Dedifferentiated amniotic fluid mesenchymal stem cell (primary cell): ENCODE measurements around the gene MAST4.
"Not testable (repeated sequence)": the region's sequence is repeated elsewhere in the genome, so short reads cannot be mapped to it uniquely, and the experiment has no call there.

ENCODE experiments used
- DNase-seq: peaks from one replicate; pipeline ENCODE4 v3.0.0-alpha.2; 2016; ENCODE audit errors: extremely low spot score

The MAST4 gene

GRCh38 chr5:66646570-66646969 lies 50.4 kb downstream of the MAST4 start:
- DNase-seq = no peak

DNA sequence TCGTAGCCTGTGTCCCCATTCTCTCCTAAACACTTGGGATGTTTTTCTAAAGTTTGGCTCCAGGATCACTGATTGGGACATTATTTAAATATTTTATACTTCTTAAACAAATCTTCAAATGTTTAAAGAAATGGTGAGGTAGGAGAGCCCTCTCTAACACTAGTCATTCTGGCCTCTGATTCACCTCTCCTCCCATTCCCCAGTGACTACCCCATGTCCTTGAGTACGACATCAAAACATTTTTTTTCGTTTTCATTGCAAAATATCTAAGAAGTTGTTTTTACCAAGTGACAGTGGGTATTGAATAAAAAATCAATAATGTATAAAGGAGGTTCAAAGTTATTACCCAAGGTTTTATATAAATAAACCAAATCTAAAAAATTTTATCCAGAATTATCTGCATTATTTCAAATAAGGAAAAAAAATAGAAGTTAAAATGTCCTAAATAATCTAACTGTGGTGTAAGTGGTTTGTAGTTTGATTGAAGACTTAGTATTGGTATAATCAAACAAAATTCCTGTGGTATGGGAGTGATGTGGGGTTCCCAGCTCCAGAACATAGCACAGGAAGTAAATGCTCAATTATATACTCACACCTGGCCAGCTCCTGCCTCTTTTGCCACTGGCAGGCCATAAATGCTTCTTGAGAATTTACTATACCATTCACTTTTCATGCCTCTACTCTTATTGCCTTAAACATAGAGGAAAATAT lies 51.1 kb downstream of the MAST4 start:
- no peak for DNase-seq

DNA sequence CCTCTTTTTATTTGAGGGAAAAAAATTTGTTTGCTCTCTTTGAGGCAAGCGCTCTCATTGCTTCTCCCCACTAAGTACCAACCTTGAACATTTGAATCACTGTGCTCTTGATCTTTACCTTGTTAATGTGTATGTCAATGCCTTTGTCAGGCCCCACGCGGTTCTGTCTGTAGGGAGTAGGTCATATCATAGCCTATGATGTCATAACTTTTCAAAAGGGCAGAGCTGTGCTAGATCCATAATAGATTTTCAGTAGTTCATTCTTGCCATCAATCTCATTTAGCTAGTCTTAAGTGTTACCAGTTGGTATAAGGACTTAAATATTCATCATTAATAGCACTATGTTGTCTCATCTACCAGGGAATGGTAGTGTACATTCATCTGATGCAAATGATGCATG lies 56.6 kb downstream of the MAST4 start:
- no peak for DNase-seq

DNA sequence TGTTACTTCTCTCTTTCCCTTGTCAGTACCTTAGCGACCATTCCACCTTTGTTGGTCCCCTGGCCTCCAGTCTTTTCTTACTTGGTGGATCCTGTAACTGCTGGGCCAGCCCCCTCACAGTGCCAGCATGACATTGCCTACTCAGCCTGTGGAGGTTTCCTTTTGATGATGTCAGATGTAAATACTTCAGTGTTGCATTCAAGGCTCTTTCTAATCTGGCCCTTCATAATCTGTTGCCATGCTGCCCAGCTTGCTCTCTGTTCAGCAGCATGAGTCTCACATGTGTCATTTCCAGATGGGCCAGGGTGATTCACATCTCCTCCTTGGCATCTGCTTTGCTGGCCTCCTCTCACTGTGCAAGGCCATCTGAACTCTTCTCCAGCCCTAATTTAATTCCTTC lies 57.1 kb downstream of the MAST4 start:
- no peak for DNase-seq

DNA sequence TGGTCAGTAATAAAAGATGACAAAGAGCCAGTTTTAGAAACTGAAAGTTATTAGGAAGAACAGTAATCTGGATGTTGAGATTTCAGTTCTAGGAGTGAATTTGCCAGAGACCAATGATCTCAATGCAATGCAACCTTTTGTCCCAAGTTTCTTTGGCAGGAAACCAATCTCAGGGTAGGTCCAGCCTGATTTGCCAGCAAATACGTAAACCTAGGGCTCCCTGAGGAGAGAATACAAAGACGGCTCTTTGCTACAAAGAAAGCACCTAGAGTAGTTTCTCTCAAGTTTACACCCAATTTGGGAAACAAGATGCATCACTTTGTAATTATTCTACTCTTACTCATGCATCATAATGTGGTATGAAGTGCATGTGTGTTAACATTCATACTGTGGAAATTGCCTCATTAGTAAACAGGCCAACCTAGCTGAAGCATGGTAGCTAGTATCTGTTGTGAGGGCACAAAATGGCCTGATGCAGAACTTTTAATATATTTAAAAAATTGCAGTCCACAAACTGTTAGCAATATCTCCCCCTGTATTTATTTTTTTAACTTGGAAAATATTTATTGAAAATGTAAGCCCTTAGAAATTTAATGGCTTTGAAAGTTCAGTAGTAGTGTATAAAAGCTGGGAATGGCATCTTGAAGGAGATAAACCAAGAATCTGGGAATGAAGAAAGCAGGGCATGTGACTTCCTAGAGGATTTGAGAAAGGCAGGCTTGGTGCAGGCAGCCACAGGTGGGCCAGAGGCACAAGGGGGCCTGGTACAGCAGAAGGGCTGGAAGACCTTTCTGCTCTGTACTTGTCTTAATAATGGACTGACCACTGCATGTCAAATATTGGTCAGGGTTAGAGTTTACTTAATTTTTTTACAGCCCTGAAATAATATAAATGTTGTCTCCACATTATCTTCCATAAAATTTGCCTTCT lies 59.5 kb downstream of the MAST4 start:
- no peak for DNase-seq

DNA sequence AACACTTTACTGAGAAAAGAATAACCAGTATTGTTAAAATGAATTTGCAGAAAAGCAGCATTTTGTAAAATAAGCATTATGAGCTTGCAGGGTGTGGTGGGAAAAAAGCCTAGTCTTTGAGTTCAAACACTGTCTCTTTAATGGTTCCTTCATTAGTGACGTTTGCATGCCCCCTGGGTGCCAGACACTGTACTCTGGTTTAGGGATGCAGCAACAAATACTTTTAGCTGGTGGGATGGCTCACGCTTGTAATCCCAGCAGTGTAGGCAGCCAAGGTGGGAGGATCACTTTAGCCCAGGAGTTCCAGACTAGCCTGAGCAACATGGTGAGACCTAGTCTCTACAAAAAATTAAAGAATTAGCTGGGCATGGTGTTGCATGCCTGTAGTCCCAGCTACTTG lies 62.3 kb downstream of the MAST4 start:
- DNase-seq = no peak

DNA sequence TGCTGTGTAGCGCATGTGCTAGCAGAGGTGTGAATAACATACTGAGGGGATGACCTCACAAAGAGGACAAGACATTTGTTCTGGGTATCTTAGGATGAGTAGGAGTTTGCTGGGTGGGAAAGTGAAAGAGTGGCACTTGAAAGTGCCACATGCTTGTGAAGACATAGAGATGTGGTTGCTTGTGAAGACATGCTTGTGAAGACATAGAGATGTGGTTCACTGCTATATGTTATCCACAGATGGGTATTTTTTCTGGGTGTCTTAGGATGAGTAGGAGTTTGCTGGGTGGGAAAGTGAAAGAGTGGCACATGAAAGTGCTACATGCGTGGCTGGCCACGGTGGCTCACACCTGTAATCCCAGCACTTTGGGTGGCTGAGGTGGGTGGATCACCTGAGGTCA lies 63.6 kb downstream of the MAST4 start:
- DNase-seq = no peak

GRCh38 chr5:66660396-66660795 lies 64.2 kb downstream of the MAST4 start:
- no peak for DNase-seq

- DNase-seq = no peak
Observed at GRCh38 chr5:66661149-66661548, 65.0 kb downstream of the MAST4 start.

DNA sequence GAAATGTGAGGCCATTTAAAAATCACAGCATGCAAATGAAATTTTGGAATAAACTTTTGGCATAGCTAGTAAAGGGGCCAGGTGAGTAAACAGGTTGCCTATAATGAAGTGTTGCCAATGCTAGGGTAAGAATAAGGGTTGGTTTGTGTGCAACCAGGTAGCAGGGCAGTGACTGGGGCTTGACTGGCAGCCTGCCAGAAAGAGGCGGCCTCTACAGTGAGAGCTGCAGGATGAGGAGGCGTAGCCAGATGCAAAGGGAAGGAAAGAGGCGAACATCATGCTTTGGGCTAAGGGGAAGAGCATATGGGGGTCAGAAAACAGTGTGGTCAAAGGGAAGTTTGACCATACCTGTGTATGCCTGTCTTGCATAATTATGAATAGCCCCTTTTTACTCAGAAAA lies 70.6 kb downstream of the MAST4 start:
- no peak for DNase-seq

- no peak for DNase-seq
Observed at GRCh38 chr5:66669086-66669861, 73.1 kb downstream of the MAST4 start.

- no peak for DNase-seq
Observed at GRCh38 chr5:66669862-66670195, 73.6 kb downstream of the MAST4 start.

DNA sequence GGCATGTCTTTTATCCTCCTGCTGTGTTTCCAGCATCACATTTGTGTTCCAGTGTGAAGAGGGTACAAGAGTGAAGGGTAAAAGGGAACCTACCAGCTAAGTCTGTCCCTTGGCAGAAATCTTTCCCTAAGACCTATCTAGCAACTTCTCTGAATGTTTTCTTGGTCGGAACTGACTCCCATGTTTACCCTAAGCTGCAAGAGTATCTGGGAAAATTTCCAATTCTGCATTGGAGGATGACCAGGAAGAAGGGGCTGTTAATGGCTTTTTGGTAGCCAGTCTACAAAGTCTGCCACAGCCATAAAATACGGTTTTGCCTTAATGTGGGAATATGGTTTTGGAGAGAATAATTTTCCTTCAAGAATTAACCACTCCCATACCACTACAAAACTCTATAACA lies 75.1 kb downstream of the MAST4 start:
- no peak for DNase-seq

DNA sequence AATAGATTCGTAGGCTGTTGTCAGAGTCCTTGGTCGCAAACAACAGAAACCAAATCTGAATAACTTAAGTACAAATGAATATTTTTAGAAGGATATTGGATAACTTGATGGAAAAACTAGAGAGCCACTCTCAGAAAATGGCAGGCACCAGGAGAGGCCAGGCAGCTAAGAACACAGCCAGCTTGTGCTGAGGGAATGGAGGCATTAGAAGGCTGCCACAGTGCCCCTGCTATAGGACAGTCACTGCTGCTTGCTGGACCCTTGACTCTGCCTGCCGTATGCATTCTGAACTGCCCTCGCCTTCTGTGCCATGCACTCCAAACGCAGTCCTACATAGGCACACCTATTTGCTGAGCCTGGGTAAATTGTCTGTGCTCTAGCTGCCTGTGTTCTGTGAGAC lies 78.6 kb downstream of the MAST4 start:
- no peak for DNase-seq

GRCh38 chr5:66675406-66675805 lies 79.2 kb downstream of the MAST4 start:
- DNase-seq = no peak

GRCh38 chr5:66680221-66680620 lies 84.0 kb downstream of the MAST4 start:
- no peak for DNase-seq

DNA sequence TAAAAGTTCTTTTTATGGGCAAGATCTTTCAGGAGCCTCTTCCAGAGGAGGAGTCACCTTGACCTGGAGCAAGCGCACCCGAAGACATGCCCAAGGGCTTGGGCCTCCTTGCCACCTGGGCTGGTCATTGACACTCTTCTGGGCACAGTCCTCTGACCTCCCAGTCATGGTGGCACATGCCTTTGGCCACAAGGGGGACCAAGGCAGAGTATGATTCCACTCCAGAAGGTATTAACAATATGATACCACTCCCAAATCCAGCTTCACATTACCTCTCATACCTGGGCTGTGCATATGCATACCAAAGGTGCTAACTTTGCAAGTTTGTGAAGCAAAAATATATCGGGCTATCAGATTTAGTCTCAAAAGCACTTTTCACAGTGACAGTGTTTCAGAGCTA lies 84.6 kb downstream of the MAST4 start:
- DNase-seq = no peak

DNA sequence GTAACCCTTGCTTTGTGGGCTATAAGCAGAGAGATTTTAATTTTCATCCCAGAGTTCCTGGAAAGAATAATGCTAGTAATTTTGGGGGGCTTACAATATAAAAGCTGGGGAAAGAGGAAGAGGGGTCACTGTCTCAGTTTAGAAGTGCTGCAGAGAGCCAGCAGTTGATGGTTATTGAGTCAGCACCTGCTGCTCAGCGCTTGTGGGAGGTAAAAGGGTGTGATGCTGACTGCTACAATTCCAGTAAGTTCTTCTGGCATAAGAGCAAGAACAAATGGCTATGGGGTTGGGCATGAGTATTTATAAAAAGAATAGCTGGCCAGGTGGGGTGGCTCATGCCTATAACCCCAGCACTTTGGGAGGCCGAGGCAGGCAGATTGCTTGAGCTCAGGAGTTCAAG lies 88.5 kb downstream of the MAST4 start:
- no peak for DNase-seq

DNA sequence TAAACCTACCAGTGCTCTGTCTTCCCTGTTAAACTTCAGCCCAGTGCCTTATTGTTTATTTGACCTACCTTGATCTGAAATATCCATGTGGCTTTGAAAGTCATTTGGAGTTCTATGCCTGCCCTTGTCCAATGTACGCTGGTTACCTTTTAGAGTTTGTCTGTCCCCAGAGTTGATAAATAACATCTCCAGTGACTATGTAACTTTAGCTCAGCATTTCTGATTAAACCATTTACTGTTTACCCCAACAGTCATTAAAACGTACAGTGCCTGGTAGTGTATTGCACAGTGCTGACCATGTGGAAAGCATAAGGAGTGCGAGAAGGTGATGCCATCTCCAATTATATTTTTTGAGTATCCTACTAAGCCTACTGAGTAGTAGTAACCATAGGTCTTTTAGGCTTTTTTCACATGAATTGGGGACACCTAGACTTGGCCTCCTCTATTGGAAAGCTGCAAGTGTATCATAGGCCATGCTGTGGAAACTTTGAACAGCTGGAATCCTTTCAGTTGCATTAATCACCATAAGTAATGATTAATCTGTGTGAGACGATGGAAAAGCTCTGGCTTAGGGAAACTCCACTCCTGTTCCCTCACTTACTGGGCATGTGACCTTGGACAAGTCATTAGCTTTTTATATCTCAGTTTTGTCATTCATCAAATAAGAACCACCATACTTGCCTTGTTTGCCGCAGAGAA lies 93.5 kb downstream of the MAST4 start:
- DNase-seq = no peak

DNA sequence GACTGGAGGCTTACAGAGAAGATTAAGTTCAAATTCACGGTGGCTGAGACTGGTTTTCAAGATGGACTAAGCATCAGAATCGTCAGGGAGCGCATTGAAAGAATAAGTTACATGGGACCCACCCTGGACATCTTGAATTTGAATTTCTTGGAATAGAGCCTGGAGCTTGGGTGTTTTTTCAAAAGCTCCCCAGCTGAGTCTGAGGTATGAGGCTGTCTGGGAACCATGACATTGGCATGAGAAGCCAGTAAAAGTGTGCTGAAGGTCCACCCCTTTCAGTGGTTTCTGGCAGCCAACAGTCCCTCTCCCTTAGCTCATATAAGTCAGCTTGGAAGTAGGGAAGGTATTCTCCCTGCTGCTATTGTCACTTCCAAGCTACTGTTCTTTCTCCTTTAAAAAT lies 97.8 kb downstream of the MAST4 start:
- DNase-seq = no peak

GRCh38 chr5:66695840-66696239 lies 99.6 kb downstream of the MAST4 start:
- DNase-seq = not testable (repeated sequence)
